ENCODE measurements around the gene KCP. TPM values are rescaled to one million over a fixed set of nuclear protein-coding genes. Genes with fewer than 3 reads are reported as not detected.
A peak's percentile ranks its signal among the peaks of the same experiment; 100 is the strongest.

The KCP gene
- total and polyA plus RNA-seq, 8 donors = 0.08 to 0.95 (median 0.35) TPM

DNA sequence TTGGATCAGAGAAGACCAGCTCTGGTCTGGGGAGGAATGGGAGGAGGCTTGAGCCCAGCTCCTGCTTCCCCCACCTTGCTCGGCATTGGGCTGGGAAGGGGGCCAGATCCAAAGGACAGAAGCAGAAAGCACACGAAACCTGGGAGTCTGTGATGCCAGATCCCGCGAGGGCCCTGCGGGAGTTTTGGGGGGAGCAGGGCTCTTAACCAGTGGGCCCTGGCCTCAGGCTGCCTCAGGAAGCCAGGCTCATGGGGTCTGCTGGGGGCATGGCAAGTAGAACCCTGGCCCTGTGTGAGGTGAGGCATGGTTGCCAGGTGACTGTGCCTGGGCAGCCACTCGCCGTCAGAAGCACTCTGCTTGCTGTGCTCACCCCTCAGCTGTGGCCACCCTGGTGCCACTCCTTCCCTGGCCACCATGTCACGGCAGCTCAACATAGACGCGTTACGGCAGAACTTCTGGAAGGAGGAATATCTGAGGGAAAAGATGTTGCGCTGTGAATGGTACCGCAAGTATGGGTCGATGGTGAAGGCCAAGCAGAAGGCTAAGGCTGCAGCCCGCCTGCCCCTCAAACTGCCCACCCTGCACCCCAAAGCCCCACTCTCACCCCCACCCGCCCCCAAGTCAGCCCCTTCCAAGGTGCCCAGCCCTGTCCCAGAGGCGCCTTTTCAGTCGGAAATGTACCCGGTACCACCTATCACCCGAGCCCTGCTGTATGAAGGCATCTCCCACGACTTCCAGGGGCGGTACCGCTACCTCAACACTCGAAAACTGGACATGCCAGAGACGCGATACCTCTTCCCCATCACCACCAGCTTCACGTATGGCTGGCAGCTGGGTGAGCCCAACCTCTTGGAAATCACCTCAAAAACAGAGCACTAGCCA, 44.3 kb downstream of the KCP start:
- H3K27ac ChIP-seq = no peak overlapping the region
- H3K36me3 ChIP-seq = no peaks in the 10 kb centered on the region
- WGBS, 2 donors = 91 to 93% methylated on average over 27 of the region's 27 CpGs
- no peak overlapping the region for H3K4me3 ChIP-seq
- DNase-seq (peak in 1 of 6 donors; percentile 57), FAIRE-seq (no peak), ATAC-seq (no peak)
- H3K27me3 ChIP-seq = no peaks in the 10 kb centered on the region
- TF ChIP-seq, protein P1, sequence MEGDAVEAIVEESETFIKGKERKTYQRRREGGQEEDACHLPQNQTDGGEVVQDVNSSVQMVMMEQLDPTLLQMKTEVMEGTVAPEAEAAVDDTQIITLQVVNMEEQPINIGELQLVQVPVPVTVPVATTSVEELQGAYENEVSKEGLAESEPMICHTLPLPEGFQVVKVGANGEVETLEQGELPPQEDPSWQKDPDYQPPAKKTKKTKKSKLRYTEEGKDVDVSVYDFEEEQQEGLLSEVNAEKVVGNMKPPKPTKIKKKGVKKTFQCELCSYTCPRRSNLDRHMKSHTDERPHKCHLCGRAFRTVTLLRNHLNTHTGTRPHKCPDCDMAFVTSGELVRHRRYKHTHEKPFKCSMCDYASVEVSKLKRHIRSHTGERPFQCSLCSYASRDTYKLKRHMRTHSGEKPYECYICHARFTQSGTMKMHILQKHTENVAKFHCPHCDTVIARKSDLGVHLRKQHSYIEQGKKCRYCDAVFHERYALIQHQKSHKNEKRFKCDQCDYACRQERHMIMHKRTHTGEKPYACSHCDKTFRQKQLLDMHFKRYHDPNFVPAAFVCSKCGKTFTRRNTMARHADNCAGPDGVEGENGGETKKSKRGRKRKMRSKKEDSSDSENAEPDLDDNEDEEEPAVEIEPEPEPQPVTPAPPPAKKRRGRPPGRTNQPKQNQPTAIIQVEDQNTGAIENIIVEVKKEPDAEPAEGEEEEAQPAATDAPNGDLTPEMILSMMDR (IDR thresholded peaks at IDR 0.05) = no peak
- no peaks in the 10 kb centered on the region for H3K9me3 ChIP-seq
- intact Hi-C loops (cut with DNase I) = no loop called here
- peaks cover 7 to 14% (median 7%) of the 10 kb centered on the region in 3 donors for H3K4me1 ChIP-seq

DNA sequence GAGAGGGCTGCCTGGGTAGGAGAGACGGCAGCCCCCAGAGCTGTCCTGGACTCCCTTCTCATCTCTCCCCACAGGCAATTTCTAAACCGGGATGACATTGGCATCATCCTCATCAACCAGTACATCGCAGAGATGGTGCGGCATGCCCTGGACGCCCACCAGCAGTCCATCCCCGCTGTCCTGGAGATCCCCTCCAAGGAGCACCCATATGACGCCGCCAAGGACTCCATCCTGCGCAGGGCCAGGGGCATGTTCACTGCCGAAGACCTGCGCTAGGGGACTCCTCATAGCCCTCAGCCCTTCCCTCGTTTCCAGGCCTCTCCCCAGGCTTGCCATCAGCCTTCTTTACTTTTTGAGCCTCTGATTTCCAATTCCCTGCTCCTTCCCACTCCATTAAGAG, 45.2 kb downstream of the KCP start:
- intact Hi-C loops (cut with DNase I) = no loop called here
- DNase-seq (no peak), ATAC-seq (no peak), FAIRE-seq (no peak)
- Histone ChIP-seq H3K27me3 (no peaks in the 10 kb centered on the region), H3K4me1 (peaks cover 7 to 14% (median 7%) of the 10 kb centered on the region in 3 donors), H3K27ac (no peak overlapping the region), H3K9me3 (no peaks in the 10 kb centered on the region), H3K36me3 (no peaks in the 10 kb centered on the region), H3K4me3 (no peak overlapping the region)
- TF ChIP-seq, protein P1 (IDR thresholded peaks at IDR 0.05) = no peak
- 91 to 98% methylated on average over 12 of the region's 12 CpGs for WGBS, 2 donors

DNA sequence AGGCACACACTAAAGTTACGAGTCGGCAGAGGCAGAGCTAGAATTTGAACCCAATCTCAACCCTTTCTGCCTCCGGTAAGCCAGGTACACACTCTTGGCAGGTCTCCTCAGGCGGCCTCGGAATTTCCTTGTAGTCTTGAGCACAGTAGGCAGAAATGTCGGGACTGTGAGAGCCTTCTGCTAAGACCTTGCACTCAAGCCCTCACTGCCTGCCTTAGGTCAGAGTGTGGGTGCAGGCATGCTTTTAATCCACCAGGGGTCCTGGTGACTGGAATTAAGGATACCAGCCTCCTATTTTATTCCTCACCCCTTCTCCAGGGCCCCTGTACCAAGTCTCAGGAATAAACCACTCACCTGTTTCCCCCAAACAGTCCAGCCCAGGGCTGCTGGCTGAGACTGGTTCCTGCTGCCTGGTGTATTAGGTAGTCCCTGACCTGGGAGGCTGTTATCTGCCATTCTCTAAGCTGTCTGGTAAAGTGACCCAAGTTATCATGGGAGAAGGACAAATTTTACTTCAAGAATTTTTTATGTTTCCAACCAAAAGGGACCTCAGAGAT, 47.0 kb downstream of the KCP start:
- H3K4me3 ChIP-seq = peak overlapping the region; percentile 64 to 81 (median 71)
- peak overlapping the region in 1 of 4 donors; percentile 62 for H3K27ac ChIP-seq
- H3K27me3 ChIP-seq = no peaks in the 10 kb centered on the region
- intact Hi-C loops (cut with DNase I) = no loop called here
- 0 to 1% methylated on average over 6 of the region's 6 CpGs for WGBS, 2 donors
- DNase-seq (peak in 3 of 6 donors; percentile 22 to 48 (median 45)), FAIRE-seq (no peak), ATAC-seq (peak; percentile 51 to 63 (median 55))
- H3K36me3 ChIP-seq = no peaks in the 10 kb centered on the region
- TF ChIP-seq, protein P1 (IDR thresholded peaks at IDR 0.05) = peak in 1 of 4 donors; percentile 18
- H3K4me1 ChIP-seq = peaks cover under 1 to 10% (median 7%) of the 10 kb centered on the region in 3 donors
- no peaks in the 10 kb centered on the region for H3K9me3 ChIP-seq

DNA sequence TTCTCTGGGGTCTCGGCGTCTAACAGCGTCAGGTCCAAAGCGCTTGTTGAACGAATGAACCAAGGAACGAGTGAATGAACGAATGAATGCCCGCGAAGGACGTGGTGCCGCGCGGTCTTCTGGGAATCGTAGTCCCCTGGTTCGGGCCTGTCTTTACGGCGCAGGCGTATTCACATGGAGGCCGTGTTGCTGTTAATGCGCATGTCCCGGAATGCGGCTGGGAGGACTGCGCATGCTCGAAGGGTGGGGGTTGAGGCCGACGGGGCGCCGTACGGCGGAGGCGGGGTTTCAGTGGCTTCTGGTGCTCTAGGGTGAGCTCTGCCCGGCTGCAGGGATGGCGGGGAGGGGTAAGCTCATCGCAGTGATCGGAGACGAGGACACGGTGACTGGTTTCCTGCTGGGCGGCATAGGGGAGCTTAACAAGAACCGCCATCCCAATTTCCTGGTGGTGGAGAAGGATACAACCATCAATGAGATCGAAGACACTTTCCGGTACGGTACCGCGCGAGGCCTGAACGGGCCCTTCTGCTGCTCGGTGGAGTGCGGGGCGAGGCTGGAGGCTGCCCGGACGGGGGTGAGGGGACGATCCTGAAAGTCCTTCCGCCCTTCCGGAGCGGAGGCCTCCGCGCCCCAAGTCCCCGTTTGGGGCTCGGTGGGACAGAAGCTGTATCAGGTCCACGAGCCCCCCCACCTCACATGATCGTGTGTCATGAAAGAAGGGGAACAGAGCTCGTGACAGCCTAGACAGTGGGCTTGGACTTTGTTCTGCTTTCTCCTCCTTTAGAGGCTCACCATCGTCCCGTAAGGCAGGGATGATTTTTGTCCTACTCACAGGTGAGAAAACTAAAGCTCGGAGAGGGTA, 47.7 kb downstream of the KCP start, which contains the start of gene ATP6V1F:
ATP6V1F (plus strand) TSS at position 286 of the 862 bp plus-strand sequence; CDS start at position 335, 49 bp downstream.
- Histone ChIP-seq H3K36me3 (no peaks in the 10 kb centered on the region), H3K27ac (peak within 1 kb of the TSS in 2 of 4 donors; percentile 62 to 66), H3K9me3 (no peaks in the 10 kb centered on the region), H3K27me3 (no peaks in the 10 kb centered on the region), H3K4me1 (peaks cover 0 to 9% (median 7%) of the 10 kb centered on the region in 3 donors), H3K4me3 (peak within 1 kb of the TSS; percentile 64 to 81 (median 71))
- peak; percentile 95 to 100 (median 99) for DNase-seq
- FAIRE-seq = peak; percentile 86
- TF ChIP-seq, protein P1 (IDR thresholded peaks at IDR 0.05) = no peak
- intact Hi-C loops (cut with DNase I) = no loop called here
- WGBS, 2 donors = 1% methylated on average over 65 of the region's 65 CpGs
- ATAC-seq = peak; percentile 95 to 98 (median 98)

All from pancreas (tissue), 10 donors.